NCI-H1694 treated with DMSO at 0.1 percent for 48 hours (cell line): Measurements from ENCODE around the gene STOX2.
"Not testable (repeated sequence)": the region's sequence is repeated elsewhere in the genome, so short reads cannot be mapped to it uniquely, and the experiment has no call there.

Experiments
- DNase-seq: peaks from one replicate; lab custom pipeline; 2025; lab: John Stamatoyannopoulos, UW

The STOX2 gene

GRCh38 chr4:184021389-184021788 lies 116.3 kb downstream of the STOX2 start:
- no peak for DNase-seq

- no peak for DNase-seq
Observed at GRCh38 chr4:184022679-184023383, 117.7 kb downstream of the STOX2 start.

- no peak for DNase-seq
Observed at GRCh38 chr4:184024637-184025036, 119.5 kb downstream of the STOX2 start.

GRCh38 chr4:184028561-184029374 lies 123.7 kb downstream of the STOX2 start:
- no peak for DNase-seq

- no peak for DNase-seq
Observed at GRCh38 chr4:184030036-184030435, 124.9 kb downstream of the STOX2 start.

GRCh38 chr4:184030764-184031163 lies 125.7 kb downstream of the STOX2 start:
- no peak for DNase-seq

- DNase-seq = no peak
Observed at GRCh38 chr4:184032091-184032490, 127.0 kb downstream of the STOX2 start.

- no peak for DNase-seq
Observed at GRCh38 chr4:184039963-184040383, 134.9 kb downstream of the STOX2 start.

- no peak for DNase-seq
Observed at GRCh38 chr4:184041156-184041555, 136.0 kb downstream of the STOX2 start.

GRCh38 chr4:184046148-184046547 lies 141.0 kb downstream of the STOX2 start:
- no peak for DNase-seq

- DNase-seq = not testable (repeated sequence)
Observed at GRCh38 chr4:184051262-184051661, 146.2 kb downstream of the STOX2 start.

GRCh38 chr4:184052616-184053015 lies 147.5 kb downstream of the STOX2 start:
- no peak for DNase-seq

- DNase-seq = no peak
Observed at GRCh38 chr4:184053434-184053833, 148.3 kb downstream of the STOX2 start.

GRCh38 chr4:184056877-184057276 lies 151.8 kb downstream of the STOX2 start:
- no peak for DNase-seq

GRCh38 chr4:184058026-184058425 lies 152.9 kb downstream of the STOX2 start:
- no peak for DNase-seq

- no peak for DNase-seq
Observed at GRCh38 chr4:184059099-184059498, 154.0 kb downstream of the STOX2 start.

GRCh38 chr4:184061582-184061981 lies 156.5 kb downstream of the STOX2 start:
- no peak for DNase-seq

GRCh38 chr4:184062769-184063168 lies 157.7 kb downstream of the STOX2 start:
- DNase-seq = no peak

- DNase-seq = no peak
Observed at GRCh38 chr4:184064877-184065276, 159.8 kb downstream of the STOX2 start.

- no peak for DNase-seq
Observed at GRCh38 chr4:184066584-184067300, 161.6 kb downstream of the STOX2 start.

GRCh38 chr4:184067931-184068554 lies 162.9 kb downstream of the STOX2 start:
- no peak for DNase-seq
